HG03432 (cell line): ENCODE data around the gene RTN4R.

ENCODE experiments used
- ATAC-seq: cut with Tn5 transposase; IDR thresholded peaks from one replicate; pipeline ENCODE4 v1.9.1; 2021; ENCODE audit warnings: mild to moderate bottlenecking, moderate library complexity; ENCODE audit not compliant: unreplicated experiment

RTN4R gene

DNA sequence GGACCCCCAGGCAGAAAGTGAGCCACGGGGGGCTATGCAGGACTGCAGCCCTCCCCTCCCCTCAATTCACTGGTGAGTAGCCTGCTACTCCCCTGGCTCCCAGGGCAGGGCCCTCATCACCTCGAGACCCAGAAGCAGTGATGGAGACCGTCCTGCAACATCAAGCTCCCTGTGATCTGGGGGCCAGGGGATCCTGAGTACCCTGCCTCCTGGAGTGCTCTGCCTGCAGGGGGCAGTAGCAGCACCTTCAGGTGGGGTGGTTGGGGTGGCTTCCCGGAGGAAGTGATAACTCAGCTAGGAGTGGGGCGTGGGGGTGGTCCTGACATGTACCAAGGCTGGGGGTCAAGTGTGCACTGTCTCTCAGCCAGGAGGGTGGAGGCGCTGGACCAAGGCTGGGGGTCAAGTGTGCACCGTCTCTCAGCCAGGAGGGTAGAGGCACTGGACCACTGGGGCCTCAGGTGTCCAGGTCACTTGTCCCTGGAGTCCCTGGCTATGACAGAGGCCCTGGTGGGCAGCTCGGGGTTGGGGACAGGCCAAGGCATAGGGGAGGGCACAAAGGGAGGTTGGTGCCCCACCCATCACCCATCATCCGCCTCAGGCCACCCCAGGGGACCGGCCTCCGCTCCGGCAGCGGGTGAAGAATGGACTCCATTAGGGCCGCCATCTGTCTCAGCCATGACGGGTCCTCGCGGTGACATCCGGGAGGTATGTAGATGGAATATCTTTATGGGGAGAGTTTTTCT lies 9.4 kb downstream of the RTN4R start:
- no peak for ATAC-seq

DNA sequence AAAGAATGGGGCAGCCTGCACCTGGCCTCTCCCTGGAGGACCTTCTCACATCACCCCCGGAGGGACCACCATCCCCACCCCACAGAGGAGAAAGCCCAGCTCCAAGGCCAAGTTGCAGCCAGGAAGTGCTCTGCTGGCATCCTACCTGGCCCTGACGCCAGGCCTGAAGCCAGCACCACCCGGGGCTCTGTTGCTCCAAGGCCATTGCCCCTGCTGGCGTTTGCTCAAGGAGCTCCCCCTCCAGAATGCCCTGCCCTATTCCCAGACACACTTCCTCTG lies 10.2 kb downstream of the RTN4R start:
- ATAC-seq: no peak

DNA sequence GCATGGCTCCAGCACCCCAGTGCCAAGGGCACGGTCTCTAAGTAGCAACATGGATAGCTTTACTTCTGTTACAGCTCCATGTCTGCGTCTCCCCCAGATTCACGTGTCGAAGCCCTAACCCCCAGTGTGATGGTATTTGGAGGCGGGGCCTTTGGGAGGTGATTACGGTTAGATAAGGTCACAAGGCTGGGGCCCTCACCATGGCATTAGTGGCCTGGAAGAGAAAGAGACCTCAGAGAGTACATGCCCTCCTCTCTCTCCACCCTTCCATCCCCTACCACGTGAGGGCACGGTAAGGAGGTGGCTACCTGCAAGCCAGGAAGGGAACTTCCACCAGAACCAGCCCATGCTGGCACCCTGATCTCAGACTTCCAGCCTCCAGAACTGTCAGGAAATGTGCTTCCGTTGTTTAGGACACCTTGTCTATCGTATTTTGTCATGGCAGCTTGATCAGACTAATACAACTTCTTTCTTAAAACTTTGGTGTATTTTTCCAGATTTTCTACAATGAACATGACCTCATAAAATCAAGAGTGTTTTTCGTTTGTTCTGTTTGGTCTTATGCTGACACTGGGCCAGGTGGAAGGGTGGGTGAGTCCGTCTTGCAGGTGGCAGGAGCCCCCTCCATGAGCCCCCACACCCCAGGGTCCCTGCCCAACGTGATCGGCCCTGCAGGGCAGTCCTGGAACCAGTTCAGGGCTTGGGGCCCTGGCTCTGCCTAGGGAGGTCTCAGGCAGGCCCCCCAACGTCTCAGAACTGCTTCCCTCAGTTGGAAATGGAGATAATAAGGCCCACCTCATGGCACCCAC lies 10.7 kb downstream of the RTN4R start:
- ATAC-seq: no peak

DNA sequence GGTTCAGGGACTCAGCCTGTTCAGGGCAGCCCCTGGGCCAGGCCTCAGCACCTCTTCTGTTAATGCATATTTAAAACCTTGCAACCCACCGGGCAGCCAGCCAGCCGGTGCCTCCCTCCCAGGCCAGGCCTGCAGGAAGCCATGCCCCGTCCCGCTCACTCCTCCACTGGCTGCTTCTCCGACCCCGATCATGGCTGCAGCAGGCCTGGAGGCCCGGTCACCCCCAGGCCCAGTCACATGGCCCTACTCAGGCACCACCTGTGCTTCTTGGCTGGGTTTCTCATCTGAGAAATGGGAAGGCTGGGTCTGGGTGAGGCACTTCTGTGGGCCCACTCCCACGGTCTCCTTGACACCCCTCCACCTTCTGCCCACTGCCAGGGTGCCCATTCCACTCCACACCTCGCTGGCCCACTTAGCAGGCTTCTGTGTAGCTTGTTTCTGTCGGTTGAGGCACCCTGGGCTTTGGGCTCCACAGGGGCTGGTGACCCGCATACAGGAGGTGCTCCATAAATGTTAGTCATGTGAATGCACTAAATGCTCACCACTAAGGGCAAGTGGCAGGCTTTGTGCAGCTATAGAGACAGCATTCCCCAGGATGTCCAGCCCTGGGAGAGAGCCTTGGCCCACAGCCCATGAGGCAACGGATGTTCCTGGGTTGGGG lies 11.4 kb downstream of the RTN4R start:
- ATAC-seq: no peak

DNA sequence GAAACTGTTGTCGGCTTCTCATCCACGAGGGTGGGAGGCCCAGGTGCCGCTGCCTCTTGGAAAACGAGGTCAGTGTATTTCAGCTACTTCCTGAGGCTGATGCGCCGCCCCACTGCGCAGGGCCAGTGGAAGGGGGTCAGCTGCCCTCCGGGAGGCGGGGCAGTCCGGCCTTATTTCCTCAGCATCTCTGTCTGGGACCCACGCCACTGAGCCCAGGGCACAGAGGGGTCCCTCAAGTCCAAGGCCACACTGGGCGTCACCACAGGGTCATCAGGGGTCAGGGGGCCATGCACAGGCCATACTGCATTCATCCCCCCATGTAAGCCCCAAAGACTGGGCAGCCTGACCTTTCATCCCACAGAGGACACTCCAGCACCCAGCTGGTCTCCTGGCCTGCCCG lies 12.1 kb downstream of the RTN4R start:
- no peak for ATAC-seq

DNA sequence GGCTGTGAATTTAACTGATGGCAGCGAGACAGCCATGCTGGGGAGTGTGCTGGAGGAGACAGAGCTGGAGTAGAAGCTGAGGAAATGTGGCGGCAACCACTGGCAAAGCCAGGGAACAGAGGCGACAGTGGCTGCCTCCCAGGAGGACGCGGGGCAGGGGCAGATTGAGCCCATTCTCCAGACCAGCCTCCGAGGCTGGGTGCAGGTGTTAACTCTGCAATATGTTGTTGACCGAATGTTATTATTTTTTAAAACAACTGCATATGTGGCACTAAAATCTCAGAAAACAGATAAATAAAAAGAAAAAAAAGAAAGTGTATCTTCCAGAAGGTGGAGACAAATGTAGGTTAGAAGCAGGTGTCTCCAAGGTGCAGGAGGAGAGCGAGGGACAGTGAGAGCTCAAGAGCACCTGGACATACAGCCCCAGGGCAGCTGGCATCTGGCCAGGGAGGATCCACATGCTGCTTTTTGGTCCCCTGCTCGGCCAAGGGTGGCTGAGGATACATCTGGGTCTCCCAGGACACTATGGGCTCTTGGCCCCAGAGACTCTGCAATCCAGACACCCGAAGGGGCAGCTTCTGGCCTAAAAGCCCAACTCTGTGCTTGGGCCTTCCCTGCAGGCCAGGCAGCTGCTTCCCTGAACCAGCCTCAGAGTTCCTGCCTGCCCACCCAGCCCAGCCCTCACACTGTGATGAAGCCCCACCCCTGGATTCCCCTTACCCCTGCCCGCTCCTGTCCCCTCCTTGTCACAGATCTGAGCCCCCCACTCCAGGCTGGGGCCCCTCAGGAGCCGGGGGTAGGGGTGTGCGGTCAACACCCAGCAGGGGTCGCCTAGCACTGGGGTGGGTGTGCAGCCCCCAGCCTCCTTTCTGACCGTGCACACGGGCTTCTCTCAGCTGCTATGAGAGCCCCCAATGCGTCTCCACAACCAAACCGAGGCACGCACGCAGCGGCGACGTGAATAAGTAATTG lies 12.9 kb downstream of the RTN4R start:
- no peak for ATAC-seq

DNA sequence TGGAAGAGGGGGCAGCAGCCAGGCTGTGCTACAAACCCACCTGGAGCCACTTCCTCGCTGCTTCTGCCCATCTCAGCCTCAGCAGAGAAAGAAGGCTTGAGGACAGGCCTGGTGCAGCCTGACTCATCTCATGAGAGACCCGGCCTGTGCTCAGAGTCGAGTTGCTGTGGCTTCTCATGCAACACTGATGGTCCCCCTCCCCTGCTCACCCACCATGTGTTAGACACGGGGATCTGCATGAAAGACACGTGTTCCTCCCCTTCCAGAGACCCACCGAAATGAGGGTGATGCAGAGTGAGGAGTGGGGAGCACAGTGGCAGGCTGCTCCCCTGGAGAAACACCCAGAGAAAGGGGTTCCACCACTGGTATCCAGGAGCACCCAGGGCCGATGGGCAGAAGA lies 15.0 kb downstream of the RTN4R start:
- no peak for ATAC-seq

DNA sequence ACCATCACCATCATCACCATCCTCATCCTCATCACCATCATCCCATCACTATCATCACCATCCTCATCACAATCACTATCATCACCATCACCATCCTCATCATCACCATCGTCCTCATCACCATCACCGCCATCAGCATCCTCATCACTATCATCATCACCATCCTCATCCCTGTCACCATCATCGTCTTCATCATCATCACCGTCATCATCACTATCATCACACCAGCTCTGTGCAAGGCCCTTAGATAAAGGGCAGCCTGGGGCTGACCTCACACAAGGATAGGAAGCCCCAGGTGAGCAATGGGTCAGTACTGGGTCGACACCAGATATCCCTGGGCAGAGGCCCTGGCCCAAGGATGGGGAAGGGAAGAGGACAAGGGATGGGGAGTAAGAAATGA lies 16.1 kb downstream of the RTN4R start:
- no peak for ATAC-seq

DNA sequence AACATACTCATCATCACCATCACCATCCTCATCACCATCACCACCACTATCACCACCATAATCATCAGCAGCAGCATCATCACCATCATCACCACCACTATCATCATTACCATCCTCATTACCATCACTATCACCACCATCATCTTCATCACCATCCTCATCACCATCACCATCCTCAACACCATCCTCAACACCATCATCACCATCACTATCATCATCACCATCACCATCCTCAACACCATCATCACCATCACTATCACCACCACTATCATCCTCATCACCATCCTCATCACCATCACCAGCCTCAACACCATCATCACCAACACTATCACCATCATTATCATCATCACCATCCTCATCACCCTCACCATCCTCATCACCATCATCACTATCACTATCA lies 16.6 kb downstream of the RTN4R start:
- ATAC-seq: no peak

DNA sequence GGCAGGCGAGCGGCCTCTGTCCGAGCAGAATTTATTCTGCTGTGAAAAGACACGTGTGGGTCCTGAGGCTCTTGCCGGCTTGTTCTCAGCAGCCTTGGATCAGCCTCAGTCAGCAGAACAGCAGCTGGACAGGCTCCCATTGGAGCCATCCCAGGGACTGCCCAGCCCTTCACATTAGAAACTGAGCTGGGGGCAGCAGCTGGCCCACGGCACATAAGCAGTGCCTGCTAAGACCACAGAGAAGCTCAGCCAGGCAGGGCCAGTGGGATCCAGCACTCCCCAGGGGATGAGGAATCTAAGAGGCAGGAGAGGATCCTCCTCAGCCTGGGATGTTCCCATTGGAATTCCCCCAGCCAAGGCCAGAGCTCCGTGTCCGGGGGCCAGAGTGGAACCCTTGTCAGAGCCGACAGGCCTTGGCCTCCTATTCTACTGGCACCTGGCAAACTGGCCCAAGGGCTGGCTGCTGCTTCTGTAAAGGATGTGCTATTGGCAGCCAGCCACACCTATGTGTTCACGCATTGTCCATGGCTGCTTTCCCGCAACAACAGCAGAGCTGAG lies 18.2 kb downstream of the RTN4R start:
- ATAC-seq: no peak

DNA sequence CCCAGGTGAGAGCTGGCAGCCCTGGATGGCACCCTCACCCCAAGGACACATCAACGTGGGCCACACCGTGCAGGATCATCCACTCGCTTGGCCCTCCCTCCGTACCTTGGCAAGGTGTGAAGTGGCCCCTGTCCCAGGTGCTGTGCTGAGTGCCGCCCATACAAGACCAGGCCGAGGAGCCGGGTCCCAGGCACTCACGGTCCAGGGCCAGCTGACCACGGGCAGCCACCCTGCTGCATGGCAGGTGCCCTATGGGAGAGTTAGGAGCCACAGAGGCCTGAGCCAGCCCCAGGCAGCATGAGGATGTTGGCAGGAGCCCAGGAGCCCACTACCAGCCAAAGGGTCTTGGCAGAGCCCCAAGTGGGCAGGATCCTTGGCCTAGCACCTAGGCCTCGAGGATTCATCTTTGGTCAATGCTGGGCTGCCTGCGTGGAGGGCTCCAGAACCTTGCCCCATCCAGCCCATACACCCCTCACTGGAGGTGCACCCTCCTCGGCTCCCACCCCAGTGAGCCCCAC lies 19.6 kb downstream of the RTN4R start:
- ATAC-seq: no peak

DNA sequence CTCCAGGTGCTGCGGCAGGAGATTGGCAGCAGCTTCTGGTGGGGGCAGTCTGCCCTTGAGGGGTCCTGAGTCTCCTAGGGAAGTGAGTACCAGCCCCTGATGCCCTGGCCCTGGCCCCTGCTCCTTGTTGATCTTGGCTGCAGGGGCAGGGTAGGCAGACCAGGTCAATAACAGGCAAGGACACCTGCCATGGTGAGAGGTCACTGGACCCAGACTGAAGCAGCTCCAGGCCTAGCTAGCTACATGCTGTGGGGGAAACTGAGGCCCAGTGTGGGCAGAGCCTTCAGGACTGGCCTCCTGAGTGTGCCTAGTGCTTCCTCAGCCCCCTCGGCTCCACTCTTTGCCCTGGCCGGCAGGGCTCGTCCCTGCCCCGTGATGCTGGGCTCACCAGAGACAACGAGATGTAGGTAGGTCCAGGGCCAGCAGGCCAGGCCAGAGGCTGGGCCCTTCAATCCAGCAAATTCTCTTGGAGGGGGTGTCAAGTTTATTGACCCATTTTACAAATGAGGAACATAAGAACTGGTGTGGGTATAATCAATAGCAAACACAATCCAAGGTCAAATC lies 20.4 kb downstream of the RTN4R start:
- no peak for ATAC-seq

DNA sequence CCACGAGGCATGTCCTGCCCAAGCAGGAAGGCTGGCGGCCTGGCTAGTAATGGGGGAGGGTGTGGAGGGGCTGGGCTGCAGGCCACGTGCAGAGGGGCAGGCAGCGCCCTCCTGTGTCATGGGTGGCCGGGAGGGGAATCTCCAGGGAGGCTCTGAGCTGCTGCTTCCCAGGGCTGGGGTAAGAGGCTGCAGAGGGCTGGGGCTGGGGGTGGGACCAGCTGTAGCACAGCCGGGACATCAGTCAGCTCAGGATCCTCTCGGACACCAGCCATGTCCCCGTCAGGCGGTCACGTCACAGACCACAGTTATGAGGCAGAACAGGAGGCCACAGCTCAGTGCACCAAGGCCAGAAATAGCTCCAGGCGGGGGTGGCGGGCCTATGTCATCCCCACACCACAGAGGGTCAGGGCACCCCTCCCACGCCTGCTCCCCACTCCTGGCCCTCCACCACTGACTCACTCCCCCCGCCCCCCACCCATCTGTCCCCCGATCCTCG lies 21.1 kb downstream of the RTN4R start:
- ATAC-seq: peak; percentile 43

DNA sequence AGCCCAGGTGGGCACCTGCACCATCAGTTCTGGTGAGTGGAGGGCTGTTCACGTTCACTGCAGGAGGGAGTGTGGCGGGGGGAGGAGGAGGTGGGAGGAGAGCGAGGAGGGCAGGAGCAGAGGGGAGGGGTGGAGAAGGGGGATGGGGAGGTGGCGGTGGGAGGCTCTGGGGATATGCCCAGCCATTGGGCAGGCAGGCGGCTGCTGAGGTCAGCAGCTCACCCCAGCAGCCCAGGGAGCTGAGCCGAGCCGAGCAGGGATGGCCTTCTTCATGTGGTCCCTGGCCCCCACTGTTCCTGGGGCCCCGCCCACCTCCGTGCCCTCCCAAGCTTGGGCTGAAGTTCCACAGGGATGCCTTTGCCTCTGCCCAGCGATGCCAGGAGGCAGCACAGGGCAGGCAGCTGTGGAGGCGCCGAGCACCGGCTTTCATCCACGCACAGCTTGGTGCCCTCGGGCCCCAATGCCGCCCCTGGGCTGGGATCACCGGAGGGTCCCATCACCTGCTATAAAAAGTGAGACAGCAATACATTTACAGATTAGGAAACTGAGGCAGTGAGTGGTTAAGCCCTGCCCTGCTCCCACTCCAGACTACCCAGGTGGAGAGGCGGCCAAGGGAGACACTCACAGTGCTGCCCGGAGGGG lies 21.6 kb downstream of the RTN4R start:
- no peak for ATAC-seq

DNA sequence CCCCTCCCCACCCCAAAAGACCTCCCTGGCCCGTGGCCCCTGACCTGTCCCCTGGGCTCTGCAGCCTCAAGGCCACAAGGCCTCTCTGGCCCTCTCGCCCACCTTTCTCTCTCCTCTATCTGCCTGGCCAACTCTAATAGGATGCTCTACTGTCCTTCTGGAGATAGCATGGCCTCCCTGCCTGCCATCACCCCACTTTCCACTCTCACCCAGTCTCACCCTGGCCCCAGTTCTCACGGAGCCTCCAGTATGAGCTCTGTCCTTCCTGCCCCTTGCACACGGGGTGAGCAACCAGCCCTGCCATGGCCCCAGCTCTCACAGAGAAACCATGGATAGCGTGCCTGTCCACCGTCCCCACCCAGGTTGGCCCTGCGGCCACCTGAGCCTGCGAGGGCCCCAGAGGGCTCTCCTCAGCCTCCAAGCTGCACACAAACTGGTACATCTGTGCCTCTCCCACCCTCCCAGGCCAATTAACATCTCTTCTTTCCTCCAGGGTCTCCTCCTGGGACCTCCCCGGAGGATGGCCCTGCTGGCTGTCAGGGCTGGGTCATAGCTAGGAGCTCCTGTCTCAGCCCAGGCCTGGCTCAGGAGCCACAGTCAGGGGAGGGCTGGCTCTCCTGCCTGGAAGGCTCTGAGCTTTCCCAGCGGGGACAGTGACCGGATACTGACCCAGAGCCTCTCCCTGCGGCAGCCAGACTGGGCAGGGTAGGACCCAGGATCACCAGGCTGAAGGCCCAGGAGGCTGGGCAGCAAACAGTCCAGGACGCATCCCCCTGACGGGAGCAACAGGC lies 22.3 kb downstream of the RTN4R start:
- ATAC-seq: no peak

DNA sequence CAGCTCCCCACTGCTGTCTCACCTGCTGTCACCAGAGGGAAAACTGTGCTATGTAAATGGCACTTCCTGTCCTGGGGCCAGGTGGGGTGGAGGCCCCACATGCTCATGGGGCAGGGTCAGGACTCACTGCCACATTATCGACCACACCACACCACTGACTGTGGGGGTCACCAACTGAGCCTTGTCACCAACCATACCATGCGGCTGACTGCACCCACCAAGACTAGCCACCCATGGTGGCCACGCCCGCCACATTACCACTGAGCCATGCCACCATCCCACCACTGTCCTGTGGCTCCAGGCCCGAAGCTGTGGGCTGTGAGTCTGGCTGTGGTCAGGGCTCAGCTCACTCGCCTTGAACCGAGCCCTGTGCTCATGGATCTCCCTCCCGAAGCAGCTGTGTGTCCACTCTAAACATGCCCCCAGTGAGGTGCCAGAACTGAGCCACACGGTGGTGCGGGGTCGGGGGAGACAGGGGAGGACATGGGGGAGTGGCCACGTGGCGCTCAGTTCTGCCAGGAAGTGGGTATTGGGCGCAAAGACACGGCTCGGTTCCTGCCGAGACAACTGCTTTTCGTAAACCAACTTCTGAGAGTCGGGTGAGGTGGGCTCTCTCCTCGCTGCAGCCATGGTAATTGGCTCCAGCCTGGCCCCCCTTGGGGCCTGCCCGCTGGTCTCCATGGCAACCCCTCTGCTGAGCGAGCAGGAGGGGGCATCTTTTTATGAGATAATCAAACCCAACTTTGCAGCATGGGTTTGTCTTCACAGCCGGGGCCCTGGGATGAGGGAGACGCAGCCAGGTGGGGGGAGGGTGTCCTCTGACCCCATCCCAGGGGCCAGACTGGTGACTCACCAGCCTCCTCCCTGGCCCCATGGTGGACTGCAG lies 23.2 kb downstream of the RTN4R start:
- ATAC-seq: no peak

DNA sequence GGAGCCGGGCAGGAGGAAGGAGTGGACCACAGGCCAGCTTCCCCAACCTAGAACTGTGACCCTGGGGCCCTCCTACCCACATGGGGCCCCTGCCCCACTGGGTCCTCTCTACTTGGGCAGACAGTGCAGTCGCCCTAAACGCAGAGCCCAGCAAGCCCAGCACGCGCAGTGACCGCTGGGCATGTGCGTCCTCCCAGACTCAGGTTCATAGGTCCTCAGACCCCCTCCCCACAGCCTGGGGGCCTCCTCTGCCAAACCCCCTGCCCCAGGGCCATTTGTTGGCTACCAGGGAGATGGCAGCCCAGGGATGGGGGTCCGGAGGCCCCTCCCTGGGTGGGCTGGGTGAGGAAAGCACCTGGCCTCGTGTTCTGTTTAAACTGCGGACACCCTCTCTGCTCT lies 23.9 kb downstream of the RTN4R start:
- ATAC-seq: no peak
